HK-2 (cell line): ENCODE results near the gene RNF14.

Experiments
- DNase-seq: peaks from one replicate; pipeline ENCODE4 v3.0.0-alpha.2; 2018; ENCODE audit not compliant: unreplicated experiment

The RNF14 gene

GRCh38 chr5:141947316-141947715 lies 21.6 kb upstream of the RNF14 start:
- no peak for DNase-seq

- no peak for DNase-seq
These were observed 20.1 kb upstream of the RNF14 start for GRCh38 chr5:141948812-141949211.

GRCh38 chr5:141949511-141949910 lies 19.4 kb upstream of the RNF14 start:
- no peak for DNase-seq

GRCh38 chr5:141950207-141951005 lies 18.5 kb upstream of the RNF14 start:
- DNase-seq, result no peak

- no peak for DNase-seq
These were observed 17.5 kb upstream of the RNF14 start for GRCh38 chr5:141951332-141951781.

- DNase-seq, result no peak
These were observed 16.9 kb upstream of the RNF14 start for GRCh38 chr5:141952020-141952419.

- no peak for DNase-seq
These were observed 14.7 kb upstream of the RNF14 start for GRCh38 chr5:141954194-141954593.

DNA sequence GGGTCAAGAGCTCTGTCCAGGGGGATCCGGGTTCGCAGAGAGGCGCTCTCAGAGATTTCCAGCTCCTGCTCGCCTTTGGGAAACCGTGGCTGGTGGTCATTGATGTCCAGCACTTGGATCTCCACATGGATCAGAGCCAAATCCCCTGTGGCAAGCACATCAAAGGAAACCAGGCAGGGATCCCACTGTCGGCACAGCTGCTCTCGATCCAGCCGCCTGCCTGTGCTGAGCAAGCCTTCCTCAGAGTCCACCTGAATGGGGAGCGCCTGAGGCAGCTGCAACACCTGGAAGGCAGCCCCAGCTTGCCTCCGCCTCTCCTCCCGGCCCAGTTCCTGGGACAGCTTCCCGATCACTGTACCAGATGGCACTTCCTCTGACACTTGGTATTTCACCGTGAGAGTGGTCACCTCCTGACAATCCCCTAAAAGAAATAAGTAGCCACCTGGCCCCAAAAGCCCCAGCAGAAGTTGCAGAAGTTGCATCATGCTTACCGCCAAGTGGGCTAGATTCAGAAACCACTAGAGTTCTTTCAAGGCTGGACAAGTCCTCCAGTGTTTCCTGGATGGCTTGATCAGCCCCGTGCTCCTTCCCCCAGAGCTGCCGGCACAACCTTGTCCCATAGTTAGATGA lies 11.4 kb upstream of the RNF14 start:
- DNase-seq, result no peak

GRCh38 chr5:141958113-141958512 lies 10.8 kb upstream of the RNF14 start, which contains the start of gene PCDH12:
Gene PCDH12 (minus strand): TSS chr5:141958202. CDS start chr5:141957851, 351 bp downstream.
- DNase-seq, result no peak

DNA sequence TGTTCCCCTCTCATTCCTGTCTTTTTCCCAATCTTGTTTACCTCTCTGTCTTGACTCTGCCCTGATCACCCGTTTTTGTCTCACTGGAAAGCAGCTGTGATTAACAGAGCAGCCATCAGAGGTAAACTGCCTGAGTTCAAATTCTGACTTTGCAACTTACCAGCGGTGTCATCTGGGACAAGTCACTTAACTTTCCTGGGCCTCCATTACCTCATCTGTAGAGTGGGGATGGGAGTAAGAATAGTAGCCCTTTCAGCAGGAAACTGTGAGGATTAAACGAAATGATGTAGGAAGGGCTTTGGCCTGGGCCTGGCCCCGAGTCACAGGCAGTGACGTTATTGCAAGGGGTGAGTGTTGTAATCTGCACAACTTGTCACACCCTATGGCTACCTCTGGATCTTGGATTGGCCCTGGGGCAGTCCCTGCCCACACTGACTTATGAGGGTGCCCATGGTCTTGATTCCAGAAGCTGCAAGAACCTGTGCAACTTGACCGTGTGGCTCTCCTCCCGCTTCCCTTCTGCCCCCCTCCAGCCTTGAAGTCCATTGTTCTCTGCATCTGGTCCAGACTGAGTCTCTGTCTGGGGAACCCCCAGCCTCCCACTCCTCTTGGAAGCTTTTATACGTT lies 10.2 kb upstream of the RNF14 start:
- no peak for DNase-seq

- no peak for DNase-seq
These were observed 8.9 kb upstream of the RNF14 start for GRCh38 chr5:141960018-141960417.

DNA sequence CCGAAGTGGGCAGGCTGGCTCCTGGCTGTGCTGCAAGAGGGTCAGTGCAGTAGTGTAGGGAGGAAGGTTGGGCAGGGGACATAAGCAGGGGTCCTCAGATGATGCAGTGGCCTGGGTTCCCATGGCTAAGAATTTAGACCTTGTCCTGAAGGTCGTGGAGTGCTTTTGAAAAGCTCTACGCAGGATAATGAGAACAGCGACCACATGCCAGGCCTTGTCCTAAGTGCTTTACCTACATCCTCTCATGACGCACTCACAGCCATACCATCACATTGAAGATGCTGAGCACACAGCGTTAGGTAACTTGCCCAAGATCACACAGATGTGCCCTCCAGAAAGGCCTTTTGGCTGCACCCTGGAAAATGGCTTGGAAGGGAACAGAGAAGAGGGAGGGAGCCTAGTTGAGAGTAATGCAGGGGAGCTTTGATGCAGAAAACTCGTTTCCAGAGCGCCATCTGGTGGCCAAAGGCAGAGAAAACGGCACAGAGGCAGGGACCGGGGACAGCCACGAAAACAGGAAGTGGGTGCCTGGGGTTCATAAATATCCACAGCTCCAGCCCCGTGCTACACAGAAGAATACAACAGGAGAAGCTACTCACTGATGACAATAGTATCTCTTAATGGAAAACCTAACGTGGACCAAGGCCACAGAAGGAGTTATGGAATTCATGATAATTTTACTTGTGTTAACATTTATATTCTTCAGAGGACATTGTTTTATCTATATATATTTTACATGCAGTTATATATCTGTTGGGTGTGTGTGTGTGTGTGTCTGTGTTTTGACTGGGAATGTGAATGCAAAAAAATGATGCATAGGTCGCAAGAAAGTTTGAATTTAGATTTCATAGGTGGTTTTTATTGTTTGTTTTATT lies 8.2 kb upstream of the RNF14 start:
- DNase-seq, result peak; percentile 77

- DNase-seq, result no peak
These were observed 7.4 kb upstream of the RNF14 start for GRCh38 chr5:141961466-141961865.

DNA sequence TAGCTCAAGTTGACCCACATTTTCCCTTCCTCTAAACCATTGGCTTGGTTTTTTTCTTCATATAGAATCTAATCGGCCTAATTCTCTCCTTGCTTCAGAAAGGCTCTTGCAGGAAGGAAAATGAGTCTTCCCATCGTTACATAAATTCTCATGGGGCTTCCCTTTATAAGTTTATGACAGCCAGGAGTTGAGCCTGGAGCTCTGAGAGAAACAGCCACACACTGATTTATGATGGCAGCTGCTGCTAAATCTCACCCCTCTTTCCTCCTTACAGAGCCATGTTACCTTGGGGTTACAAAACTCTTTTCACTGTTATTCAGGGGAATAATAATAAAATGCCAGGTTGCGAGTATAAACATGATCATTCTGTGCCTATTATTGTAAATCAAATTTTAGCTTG lies 5.2 kb upstream of the RNF14 start:
- no peak for DNase-seq

- no peak for DNase-seq
These were observed 3.8 kb upstream of the RNF14 start for GRCh38 chr5:141965071-141965470.

DNA sequence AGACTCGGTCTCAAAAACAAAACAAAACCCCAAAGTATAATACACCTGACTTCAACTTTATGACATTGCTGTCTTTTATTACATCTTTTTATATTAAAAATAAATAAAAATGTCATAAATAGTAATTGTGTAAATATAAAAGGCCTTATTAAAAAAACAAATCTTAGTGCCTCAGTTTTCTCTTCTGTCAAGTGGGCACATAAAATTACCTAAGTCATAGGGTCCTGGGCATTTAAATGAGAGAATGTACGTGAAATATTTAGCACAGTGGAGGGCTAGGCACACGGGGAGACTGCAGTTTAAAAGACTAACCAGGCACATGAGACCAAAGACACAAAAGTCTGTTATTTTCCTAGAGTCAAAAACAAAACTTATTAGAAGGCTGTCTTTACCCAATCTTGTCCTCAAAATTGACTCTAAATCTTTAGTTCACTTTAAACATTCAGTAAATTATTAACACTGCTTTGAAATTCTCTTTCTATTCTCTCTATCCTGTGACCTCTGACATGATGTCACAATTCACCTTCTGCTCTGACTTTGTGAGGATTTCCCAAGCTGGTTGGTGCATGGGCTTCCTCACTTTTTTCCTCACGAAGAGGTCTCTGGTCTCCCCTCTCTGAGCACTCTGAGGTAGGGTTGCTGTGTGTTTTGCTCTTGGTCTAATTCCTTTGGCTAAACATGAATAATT lies 2.5 kb upstream of the RNF14 start:
- no peak for DNase-seq

GRCh38 chr5:141966963-141967333 lies 2.0 kb upstream of the RNF14 start:
- no peak for DNase-seq

GRCh38 chr5:141969783-141970771 lies 1.2 kb downstream of the RNF14 start:
- no peak for DNase-seq

DNA sequence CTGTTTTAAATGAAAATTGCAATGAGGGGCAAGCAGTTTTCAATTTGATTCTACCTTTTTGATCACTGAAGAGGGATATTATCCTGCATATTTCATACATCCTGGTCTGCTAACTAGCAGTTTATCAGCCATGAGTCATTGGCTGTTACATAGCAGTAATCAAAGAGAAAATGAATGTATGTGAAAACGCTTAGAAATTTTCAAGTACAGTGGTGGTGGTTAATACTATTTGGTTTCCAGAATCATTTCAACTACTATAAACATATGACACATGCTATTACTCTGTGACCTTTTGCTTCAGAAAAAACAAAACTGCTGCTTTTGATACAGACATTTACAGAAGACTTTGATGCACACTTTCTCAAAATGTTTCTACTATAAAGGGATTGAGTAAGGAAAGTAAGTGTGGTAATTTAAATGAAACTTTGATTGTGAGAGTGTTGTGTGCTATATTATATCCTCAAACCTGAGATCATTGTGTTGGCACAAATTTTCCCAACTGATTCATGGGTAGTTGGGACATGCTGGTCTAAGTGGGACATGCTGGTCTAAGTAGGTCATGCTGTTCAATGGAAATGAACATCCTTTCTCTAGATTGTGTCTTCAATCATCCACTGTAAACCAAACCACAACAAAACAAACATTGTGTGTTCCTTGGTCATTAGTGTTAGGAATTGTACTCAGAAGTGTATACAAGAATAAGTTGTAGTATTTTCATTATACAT lies 5.1 kb downstream of the RNF14 start:
- DNase-seq, result no peak
